DND-41 (cell line): ENCODE measurements around the gene LY6G5C.
A peak's percentile ranks its signal among the peaks of the same experiment; 100 is the strongest.

ENCODE experiments used
- ATAC-seq: fragments of 200-7000 bp; cut with Tn5 transposase; 3 replicates; pipeline ENCODE4 v1.9.1; 2021; ENCODE audit warnings: low read depth; ENCODE audit not compliant: insufficient read depth
- DNase-seq: peaks from one replicate; pipeline ENCODE4 v3.0.0-alpha.2; 2020
- H2AFZ ChIP-seq: 2 replicates; pipeline ENCODE4 v1.6.0; 2012; ENCODE audit warnings: low read depth, low read length
- H3K27ac ChIP-seq: 2 replicates; pipeline ENCODE4 v1.5.1; 2012; ENCODE audit warnings: low read length, inconsistent platforms
- H3K27me3 ChIP-seq: fragments of 200-600 bp; sonication (generic); 2 replicates; pipeline ENCODE4 v1.6.0; 2012; ENCODE audit warnings: low read length, mild to moderate bottlenecking, inconsistent platforms; ENCODE audit not compliant: insufficient read depth, poor library complexity
- H3K36me3 ChIP-seq: 2 replicates; pipeline ENCODE4 v1.5.1; 2012; ENCODE audit warnings: low read length, inconsistent platforms; ENCODE audit not compliant: insufficient read depth
- H3K4me1 ChIP-seq: 2 replicates; pipeline ENCODE4 v1.5.1; 2012; ENCODE audit warnings: mild to moderate bottlenecking, low read length; ENCODE audit not compliant: insufficient read depth
- H3K4me2 ChIP-seq: 2 replicates; pipeline ENCODE4 v1.6.0; 2012; ENCODE audit warnings: mild to moderate bottlenecking, moderate library complexity, low read length, inconsistent platforms; ENCODE audit not compliant: insufficient read depth
- H3K4me3 ChIP-seq, 2 experiments: fragments of 200-600 bp in 1 of 2; shearing (Covaris generic) in 1 of 2; 2 replicates each; pipeline ENCODE4 v1.5.1; 2012 to 2016; ENCODE audit warnings: inconsistent platforms in 2 of 2, low read length in 2 of 2, mild to moderate bottlenecking in 2 of 2, low read depth in 1 of 2, moderate library complexity in 1 of 2
- H3K79me2 ChIP-seq: 2 replicates; pipeline ENCODE4 v1.6.0; 2012; ENCODE audit warnings: low read length, inconsistent platforms; ENCODE audit not compliant: insufficient read depth
- H3K9ac ChIP-seq: 2 replicates; pipeline ENCODE4 v1.6.0; 2012; ENCODE audit warnings: low read depth, mild to moderate bottlenecking, inconsistent platforms, low read length, moderate library complexity
- H3K9me3 ChIP-seq: 2 replicates; pipeline ENCODE4 v1.5.1; 2012; ENCODE audit warnings: low read length, moderate library complexity, mild to moderate bottlenecking, inconsistent platforms; ENCODE audit not compliant: insufficient read depth, severe bottlenecking
- H4K20me1 ChIP-seq: 2 replicates; pipeline ENCODE4 v1.6.0; 2012; ENCODE audit warnings: low read length; ENCODE audit not compliant: insufficient read depth
- EZH2 ChIP-seq: IDR thresholded peaks from 3 replicates; pipeline ENCODE4 v1.6.1; 2012; ENCODE audit warnings: borderline replicate concordance, low read depth, mild to moderate bottlenecking, moderate library complexity, low read length, inconsistent platforms; ENCODE audit not compliant: severe bottlenecking
- TF ChIP-seq, protein P1 (sequence below): IDR thresholded peaks from 2 replicates; pipeline ENCODE4 v1.5.1; 2012; ENCODE audit warnings: borderline replicate concordance, low read length, moderate library complexity, mild to moderate bottlenecking; ENCODE audit not compliant: poor library complexity, severe bottlenecking; ENCODE audit errors: extremely low read depth

LY6G5C gene

GRCh38 chr6:31676322-31676903 is 4.5 kb downstream of the LY6G5C start:
- ATAC-seq (no peak), DNase-seq (no peak)
- H3K27me3 ChIP-seq: no peaks in the 10 kb centered on the region
- H3K4me1 ChIP-seq: no peaks in the 10 kb centered on the region
- no peak overlapping the region for H3K27ac ChIP-seq
- no peaks in the 10 kb centered on the region for H3K9me3 ChIP-seq
- TF ChIP-seq EZH2: no peak
- TF ChIP-seq, protein P1, sequence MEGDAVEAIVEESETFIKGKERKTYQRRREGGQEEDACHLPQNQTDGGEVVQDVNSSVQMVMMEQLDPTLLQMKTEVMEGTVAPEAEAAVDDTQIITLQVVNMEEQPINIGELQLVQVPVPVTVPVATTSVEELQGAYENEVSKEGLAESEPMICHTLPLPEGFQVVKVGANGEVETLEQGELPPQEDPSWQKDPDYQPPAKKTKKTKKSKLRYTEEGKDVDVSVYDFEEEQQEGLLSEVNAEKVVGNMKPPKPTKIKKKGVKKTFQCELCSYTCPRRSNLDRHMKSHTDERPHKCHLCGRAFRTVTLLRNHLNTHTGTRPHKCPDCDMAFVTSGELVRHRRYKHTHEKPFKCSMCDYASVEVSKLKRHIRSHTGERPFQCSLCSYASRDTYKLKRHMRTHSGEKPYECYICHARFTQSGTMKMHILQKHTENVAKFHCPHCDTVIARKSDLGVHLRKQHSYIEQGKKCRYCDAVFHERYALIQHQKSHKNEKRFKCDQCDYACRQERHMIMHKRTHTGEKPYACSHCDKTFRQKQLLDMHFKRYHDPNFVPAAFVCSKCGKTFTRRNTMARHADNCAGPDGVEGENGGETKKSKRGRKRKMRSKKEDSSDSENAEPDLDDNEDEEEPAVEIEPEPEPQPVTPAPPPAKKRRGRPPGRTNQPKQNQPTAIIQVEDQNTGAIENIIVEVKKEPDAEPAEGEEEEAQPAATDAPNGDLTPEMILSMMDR: no peak
- no peak overlapping the region for H2AFZ ChIP-seq
- H3K36me3 ChIP-seq: peaks cover 17% of the 10 kb centered on the region
- no peak overlapping the region for H3K9ac ChIP-seq
- no peaks in the 10 kb centered on the region for H4K20me1 ChIP-seq
- no peak overlapping the region for H3K4me3 ChIP-seq
- no peaks in the 10 kb centered on the region for H3K79me2 ChIP-seq
- H3K4me2 ChIP-seq: no peak overlapping the region

- ATAC-seq: no peak
- H3K9ac ChIP-seq: no peak within 1 kb of the TSS
- no peak for DNase-seq
- H3K27me3 ChIP-seq: no peaks in the 10 kb centered on the region
- H2AFZ ChIP-seq: no peak within 1 kb of the TSS
- H3K36me3 ChIP-seq: peaks cover 65% of the 10 kb centered on the region
- TF ChIP-seq, protein P1: no peak
- TF ChIP-seq EZH2: no peak
- H3K4me1 ChIP-seq: peaks cover 27% of the 10 kb centered on the region
- H3K79me2 ChIP-seq: peaks cover 47% of the 10 kb centered on the region
- 0 out of 2 replicates have a peak within 1 kb of the TSS, but pooled peaks have one; percentile 0 for H3K4me2 ChIP-seq
- H3K4me3 ChIP-seq: no peak within 1 kb of the TSS
- no peak within 1 kb of the TSS for H3K27ac ChIP-seq
- no peaks in the 10 kb centered on the region for H3K9me3 ChIP-seq
- H4K20me1 ChIP-seq: peaks cover 20% of the 10 kb centered on the region; the same call in 1 of the 2 replicates
Measured at GRCh38 chr6:31669676-31670075, 11.2 kb downstream of the LY6G5C start, which contains the start of gene LY6G5B. Gene LY6G5B, plus strand, starts transcription at chr6:31669976. Its CDS starts 975 bp downstream, at chr6:31670951.

GRCh38 chr6:31666337-31666965 is 14.4 kb downstream of the LY6G5C start:
- H3K27me3 ChIP-seq: no peaks in the 10 kb centered on the region
- peaks cover 79% of the 10 kb centered on the region for H3K79me2 ChIP-seq
- TF ChIP-seq EZH2: no peak
- TF ChIP-seq, protein P1: no peak
- peak overlapping the region; percentile 85 for H3K9ac ChIP-seq
- DNase-seq (no peak), ATAC-seq (no peak)
- peak overlapping the region; percentile 85 for H3K4me2 ChIP-seq
- H3K4me1 ChIP-seq: peaks cover 58% of the 10 kb centered on the region
- H2AFZ ChIP-seq: peak overlapping the region; percentile 79
- H4K20me1 ChIP-seq: peaks cover 20% of the 10 kb centered on the region; the same call in 1 of the 2 replicates
- H3K36me3 ChIP-seq: peaks cover 78% of the 10 kb centered on the region
- H3K9me3 ChIP-seq: no peaks in the 10 kb centered on the region
- H3K27ac ChIP-seq: peak overlapping the region; percentile 91
- peak overlapping the region; percentile 88 to 91 for H3K4me3 ChIP-seq
